ENCODE data around the gene IL18.
"Not testable (repeated sequence)": the region's sequence is repeated elsewhere in the genome, so short reads cannot be mapped to it uniquely, and the experiment has no call there.

The IL18 gene

GRCh38 chr11:112115386-112115785 lies 48.5 kb downstream of the IL18 start:
- DNase-seq, result no peak

- DNase-seq, result no peak
Measured at GRCh38 chr11:112114460-112114859, 49.4 kb downstream of the IL18 start.

- DNase-seq, result peak; percentile 62
Measured at GRCh38 chr11:112113539-112114457, 50.1 kb downstream of the IL18 start.

DNA sequence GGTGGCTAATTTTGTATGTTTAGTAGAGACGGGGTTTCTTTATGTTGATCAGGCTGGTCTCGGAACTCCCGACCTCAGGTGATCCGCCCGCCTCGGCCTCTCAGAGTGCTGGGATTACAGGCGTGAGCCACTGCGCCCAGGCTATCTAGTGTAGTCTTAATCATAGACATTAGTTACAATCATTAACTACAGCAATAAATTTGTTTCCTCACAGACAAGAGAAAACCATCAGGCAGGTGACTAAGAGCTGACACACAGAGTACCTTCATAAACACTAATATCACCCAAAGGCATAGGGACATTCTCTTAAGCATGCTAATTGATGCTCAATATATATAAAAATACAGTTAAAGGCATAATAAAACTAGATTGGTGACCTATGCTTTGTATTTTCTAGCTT lies 57.8 kb downstream of the IL18 start:
- DNase-seq, result no peak

DNA sequence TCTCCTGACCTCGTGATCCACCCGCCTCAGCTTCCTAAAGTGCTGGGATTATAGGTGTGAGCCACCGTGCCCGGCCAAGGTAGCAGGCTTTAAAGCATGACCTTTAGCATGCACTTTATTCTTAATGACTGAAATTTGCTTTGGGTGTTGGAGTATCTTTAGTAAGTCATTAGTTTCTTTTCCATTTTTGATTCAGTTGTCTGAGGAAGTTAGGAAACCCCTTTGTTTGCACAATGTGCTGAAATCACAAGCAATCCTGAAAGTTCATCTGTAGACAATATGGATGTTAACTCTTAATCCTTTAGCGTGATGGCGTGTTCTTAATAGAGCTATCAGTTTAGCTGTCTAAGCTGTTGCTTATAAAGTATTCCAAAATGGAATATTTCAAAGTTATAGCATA lies 60.4 kb downstream of the IL18 start:
- no peak for DNase-seq

DNA sequence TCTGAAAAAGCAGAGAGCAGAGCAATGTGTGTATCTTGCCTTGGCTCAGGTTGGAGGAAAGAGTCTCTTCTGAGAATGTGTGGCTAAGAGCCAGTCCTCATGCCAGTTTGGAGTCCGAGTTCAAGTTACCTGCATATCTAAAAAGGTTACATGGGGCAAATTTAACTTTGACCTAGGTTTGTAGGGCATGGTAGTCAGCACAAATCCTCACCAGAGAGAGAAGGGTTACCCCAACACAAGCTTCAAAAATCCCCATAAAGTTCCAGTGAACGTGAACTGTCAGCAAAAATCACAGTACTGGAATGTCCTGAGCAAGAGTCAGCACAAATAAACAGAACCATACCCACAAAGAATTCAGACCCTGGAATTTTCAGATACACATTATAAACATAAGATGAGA lies 63.4 kb downstream of the IL18 start:
- no peak for DNase-seq

- DNase-seq, result no peak
Measured at GRCh38 chr11:112097734-112098528, 66.0 kb downstream of the IL18 start.

DNA sequence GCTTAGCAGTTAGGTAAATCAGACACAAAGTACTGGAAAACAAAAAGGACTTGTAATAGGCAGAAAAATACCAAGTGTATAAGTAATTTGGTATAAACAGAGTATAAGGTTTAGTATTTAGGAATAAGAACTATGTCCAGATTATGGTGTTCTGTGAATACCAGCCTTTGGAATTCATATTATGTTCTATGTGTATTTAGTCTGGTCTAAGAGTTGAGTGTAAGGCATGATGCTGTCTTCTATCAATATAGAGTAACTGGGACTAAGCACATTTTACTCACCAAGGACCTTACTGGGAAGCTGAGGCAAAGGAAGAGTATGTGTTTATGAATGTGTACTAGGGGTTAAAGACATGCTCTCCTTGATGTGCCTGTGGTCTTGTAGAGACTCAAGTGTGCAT lies 67.7 kb downstream of the IL18 start:
- DNase-seq, result no peak

- not testable (repeated sequence) for DNase-seq
Measured at GRCh38 chr11:112095302-112095701, 68.6 kb downstream of the IL18 start.
